ENCODE results near the gene RFK.

Gene RFK

DNA sequence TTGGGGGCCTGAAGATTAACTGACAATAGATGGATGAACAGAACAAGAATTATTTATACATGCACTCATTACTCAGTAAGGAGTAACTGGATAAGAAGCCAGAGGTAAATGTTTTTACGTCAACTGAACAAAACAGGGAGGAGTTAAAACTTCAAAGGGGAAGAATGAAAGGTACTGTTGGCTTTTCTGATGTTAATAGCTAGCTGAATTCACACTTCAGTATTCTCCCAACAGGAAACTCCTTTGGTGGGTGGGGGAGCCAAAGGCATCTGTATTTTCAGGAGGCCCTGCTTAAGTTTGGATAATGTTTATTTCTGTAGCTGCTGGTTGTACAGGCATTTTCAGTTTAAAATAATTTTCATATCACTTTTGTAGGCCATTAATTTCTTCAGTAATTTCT lies 23.2 kb upstream of the RFK start:
- no peaks in the 10 kb centered on the region for H4K20me1 ChIP-seq (ENCODE audit: insufficient read depth)
- H3K36me3 ChIP-seq (ENCODE audit: insufficient read depth): no peaks in the 10 kb centered on the region
- no peak overlapping the region for H3K4me3 ChIP-seq (IDR thresholded peaks at IDR 0.05; ENCODE audit: insufficient read depth, low read depth, low read length)
- H3K27me3 ChIP-seq (ENCODE audit: insufficient read depth, low read depth): no peaks in the 10 kb centered on the region
- no peak overlapping the region for H2AFZ ChIP-seq (ENCODE audit: low read depth)
- H3K9ac ChIP-seq: no peak overlapping the region
- TF ChIP-seq, protein P1, sequence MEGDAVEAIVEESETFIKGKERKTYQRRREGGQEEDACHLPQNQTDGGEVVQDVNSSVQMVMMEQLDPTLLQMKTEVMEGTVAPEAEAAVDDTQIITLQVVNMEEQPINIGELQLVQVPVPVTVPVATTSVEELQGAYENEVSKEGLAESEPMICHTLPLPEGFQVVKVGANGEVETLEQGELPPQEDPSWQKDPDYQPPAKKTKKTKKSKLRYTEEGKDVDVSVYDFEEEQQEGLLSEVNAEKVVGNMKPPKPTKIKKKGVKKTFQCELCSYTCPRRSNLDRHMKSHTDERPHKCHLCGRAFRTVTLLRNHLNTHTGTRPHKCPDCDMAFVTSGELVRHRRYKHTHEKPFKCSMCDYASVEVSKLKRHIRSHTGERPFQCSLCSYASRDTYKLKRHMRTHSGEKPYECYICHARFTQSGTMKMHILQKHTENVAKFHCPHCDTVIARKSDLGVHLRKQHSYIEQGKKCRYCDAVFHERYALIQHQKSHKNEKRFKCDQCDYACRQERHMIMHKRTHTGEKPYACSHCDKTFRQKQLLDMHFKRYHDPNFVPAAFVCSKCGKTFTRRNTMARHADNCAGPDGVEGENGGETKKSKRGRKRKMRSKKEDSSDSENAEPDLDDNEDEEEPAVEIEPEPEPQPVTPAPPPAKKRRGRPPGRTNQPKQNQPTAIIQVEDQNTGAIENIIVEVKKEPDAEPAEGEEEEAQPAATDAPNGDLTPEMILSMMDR (conservative IDR thresholded peaks at IDR 0.05; ENCODE audit: low read depth, low read length): no peak
- no peak overlapping the region for H3K4me2 ChIP-seq
- no peak overlapping the region for H3K27ac ChIP-seq
- H3K4me1 ChIP-seq (ENCODE audit: low read depth, poor library complexity, severe bottlenecking): peaks cover 11% of the 10 kb centered on the region
- no peaks in the 10 kb centered on the region for H3K79me2 ChIP-seq (ENCODE audit: insufficient read depth, low read depth)

DNA sequence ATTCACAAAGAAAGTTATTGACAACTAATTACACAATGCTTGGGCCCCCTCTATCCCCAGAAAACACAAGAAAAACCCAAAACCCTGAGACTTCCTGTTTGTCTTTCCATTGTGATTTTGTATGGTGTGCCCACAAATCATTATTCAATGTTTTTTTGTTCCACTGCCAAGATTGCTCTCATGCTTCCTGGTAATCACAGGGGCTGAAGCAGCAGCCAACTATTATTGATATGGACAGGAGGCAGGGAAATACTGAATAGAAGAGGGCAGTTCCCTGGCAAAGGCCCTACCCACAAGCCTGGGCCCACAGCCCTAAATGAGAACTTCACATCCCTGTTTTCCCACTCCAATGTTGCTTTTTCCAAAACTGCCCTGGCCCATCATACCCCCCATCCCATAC lies 21.5 kb upstream of the RFK start:
- Histone ChIP-seq H3K4me2 (no peak overlapping the region), H3K36me3 (ENCODE audit: insufficient read depth) (no peaks in the 10 kb centered on the region), H3K9ac (no peak overlapping the region), H3K4me1 (ENCODE audit: low read depth, poor library complexity, severe bottlenecking) (peaks cover 11% of the 10 kb centered on the region), H3K79me2 (ENCODE audit: insufficient read depth, low read depth) (no peaks in the 10 kb centered on the region), H3K27ac (no peak overlapping the region), H3K4me3 (IDR thresholded peaks at IDR 0.05; ENCODE audit: insufficient read depth, low read depth, low read length) (no peak overlapping the region), H3K27me3 (ENCODE audit: insufficient read depth, low read depth) (no peaks in the 10 kb centered on the region), H4K20me1 (ENCODE audit: insufficient read depth) (no peaks in the 10 kb centered on the region), H2AFZ (ENCODE audit: low read depth) (no peak overlapping the region)
- TF ChIP-seq, protein P1 (conservative IDR thresholded peaks at IDR 0.05; ENCODE audit: low read depth, low read length): no peak

DNA sequence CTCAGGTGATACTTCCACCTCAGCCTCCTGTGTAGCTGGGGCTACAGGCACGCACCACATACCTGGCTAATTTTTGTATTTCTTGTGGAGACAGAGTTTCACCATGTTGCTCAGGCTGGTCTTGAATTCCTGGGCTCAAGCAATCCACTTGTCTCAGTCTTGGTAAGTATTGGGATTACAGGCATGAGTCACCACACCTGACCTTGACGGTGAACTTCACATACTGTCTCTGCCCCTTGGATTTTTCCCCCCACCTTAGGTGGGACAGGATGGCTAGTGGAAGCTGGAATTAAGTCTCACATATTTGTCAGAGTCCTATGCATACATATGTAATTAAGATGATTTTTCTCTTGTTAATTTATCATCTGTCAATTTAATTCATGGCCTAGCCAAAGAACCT lies 20.9 kb upstream of the RFK start:
- Histone ChIP-seq H3K36me3 (ENCODE audit: insufficient read depth) (no peaks in the 10 kb centered on the region), H3K79me2 (ENCODE audit: insufficient read depth, low read depth) (no peaks in the 10 kb centered on the region), H2AFZ (ENCODE audit: low read depth) (no peak overlapping the region), H3K4me3 (IDR thresholded peaks at IDR 0.05; ENCODE audit: insufficient read depth, low read depth, low read length) (no peak overlapping the region), H3K4me1 (ENCODE audit: low read depth, poor library complexity, severe bottlenecking) (peaks cover 11% of the 10 kb centered on the region), H3K4me2 (no peak overlapping the region), H3K9ac (no peak overlapping the region), H3K27ac (no peak overlapping the region), H4K20me1 (ENCODE audit: insufficient read depth) (no peaks in the 10 kb centered on the region), H3K27me3 (ENCODE audit: insufficient read depth, low read depth) (no peaks in the 10 kb centered on the region)
- TF ChIP-seq, protein P1 (conservative IDR thresholded peaks at IDR 0.05; ENCODE audit: low read depth, low read length): no peak

DNA sequence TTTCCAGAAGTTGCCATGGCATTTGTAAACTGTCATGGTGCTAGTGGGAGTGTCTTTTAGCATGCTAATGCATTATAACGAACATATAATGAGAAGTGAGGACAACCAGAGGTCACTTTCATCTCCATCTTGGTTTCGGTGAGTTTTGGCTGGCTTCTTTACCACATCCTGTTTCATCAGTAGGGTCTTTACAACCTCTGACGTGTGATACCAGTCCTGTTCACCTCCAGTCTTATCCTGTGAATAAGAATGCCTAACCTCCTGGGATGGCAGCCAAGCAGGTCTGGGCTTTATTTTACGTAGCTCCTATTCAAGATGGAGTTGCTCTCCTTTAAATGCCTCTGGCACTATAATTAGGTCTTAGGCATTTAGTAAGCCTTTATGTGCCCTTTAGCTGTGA lies 20.4 kb upstream of the RFK start:
- peak overlapping the region; percentile 9; the same call in 1 of the 2 replicates for H3K4me2 ChIP-seq
- no peak overlapping the region for H2AFZ ChIP-seq (ENCODE audit: low read depth)

More for the DNA sequence above, 20.4 kb upstream of the RFK start:
- Histone ChIP-seq H3K27me3 (ENCODE audit: insufficient read depth, low read depth) (no peaks in the 10 kb centered on the region), H3K4me1 (ENCODE audit: low read depth, poor library complexity, severe bottlenecking) (peaks cover 11% of the 10 kb centered on the region), H3K36me3 (ENCODE audit: insufficient read depth) (no peaks in the 10 kb centered on the region), H3K9ac (no peak overlapping the region), H3K27ac (no peak overlapping the region), H3K79me2 (ENCODE audit: insufficient read depth, low read depth) (no peaks in the 10 kb centered on the region), H3K4me3 (IDR thresholded peaks at IDR 0.05; ENCODE audit: insufficient read depth, low read depth, low read length) (no peak overlapping the region), H4K20me1 (ENCODE audit: insufficient read depth) (no peaks in the 10 kb centered on the region)
- TF ChIP-seq, protein P1 (conservative IDR thresholded peaks at IDR 0.05; ENCODE audit: low read depth, low read length): no peak

Measured in KMS-11 (cell line).